ENCODE results near the gene NUP42. TPM values are rescaled to one million over a fixed set of nuclear protein-coding genes. Genes with fewer than 3 reads are reported as not detected.

NUP42 gene
- total and polyA plus RNA-seq, 10 of the 15 experiments (the other 5 are each of a cell fraction or from before 2014, with no cell fraction given) = 48.6 to 124 (median 74.3) TPM

DNA sequence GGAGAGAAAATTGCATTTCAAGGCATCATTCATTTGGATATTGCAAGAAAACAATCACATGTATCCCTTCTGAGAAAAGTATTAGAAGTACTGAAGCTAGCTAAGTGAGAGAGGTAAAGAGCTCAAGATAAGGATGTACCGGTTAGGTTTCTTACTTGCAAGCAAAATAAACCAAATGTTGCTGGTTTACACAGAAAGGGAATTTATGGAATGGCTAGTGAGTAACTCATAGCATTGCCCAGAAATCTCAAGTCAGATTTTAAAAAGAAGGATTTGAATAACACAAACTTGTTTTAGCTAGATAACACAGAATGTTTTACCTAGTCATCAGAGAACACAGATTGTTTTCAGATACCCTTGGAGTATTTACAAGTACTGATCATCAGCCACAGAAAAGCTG, 45.6 kb upstream of the NUP42 start:
- POLR2A ChIA-PET = interaction anchor here (1.1 kb wide), 1 partner anchor 30 kb away, joined by 3 read pairs; no protein-coding TSS in a partner anchor
- in situ Hi-C loops (cut with MboI) = no loop called here
- Histone ChIP-seq H3K27me3 (replicated peaks in 1 of 2; ENCODE audit: control insufficient read depth in 2 of 2, insufficient read depth in 2 of 2, low read length in 1 of 2) (no peaks in the 10 kb centered on the region), H2AFZ (ENCODE audit: control insufficient read depth, low read depth, low read length) (no peak overlapping the region), H3K9me3 (replicated peaks; ENCODE audit: control insufficient read depth, insufficient read depth, low read length) (no peaks in the 10 kb centered on the region), H4K20me1 (ENCODE audit: control insufficient read depth, insufficient read depth) (no peaks in the 10 kb centered on the region), H3K4me1 (ENCODE audit: control insufficient read depth, insufficient read depth, low read length) (no peaks in the 10 kb centered on the region), H3K27ac (ENCODE audit: control insufficient read depth, insufficient read depth) (no peak overlapping the region), H3K36me3 (ENCODE audit: control insufficient read depth in 2 of 2, insufficient read depth in 2 of 2, low read length in 1 of 2) (no peaks in the 10 kb centered on the region), H3K4me3 (no peak overlapping the region), H3K4me2 (ENCODE audit: control insufficient read depth, insufficient read depth) (no peak overlapping the region), H3K79me2 (ENCODE audit: control insufficient read depth, insufficient read depth, low read length) (no peaks in the 10 kb centered on the region), H3K9ac (ENCODE audit: control insufficient read depth, insufficient read depth, low read length) (no peak overlapping the region)
- SMC1A ChIA-PET (ENCODE audit: uncharacterized antibody, unreplicated experiment) = no interaction called here
- ATAC-seq = no peak
- CTCF ChIA-PET = interaction anchor here (0.8 to 1.1 kb wide), 2 partner anchors 27 to 50 kb away, joined by 3 read pairs; no protein-coding TSS in a partner anchor
- TF ChIP-seq, protein P1, sequence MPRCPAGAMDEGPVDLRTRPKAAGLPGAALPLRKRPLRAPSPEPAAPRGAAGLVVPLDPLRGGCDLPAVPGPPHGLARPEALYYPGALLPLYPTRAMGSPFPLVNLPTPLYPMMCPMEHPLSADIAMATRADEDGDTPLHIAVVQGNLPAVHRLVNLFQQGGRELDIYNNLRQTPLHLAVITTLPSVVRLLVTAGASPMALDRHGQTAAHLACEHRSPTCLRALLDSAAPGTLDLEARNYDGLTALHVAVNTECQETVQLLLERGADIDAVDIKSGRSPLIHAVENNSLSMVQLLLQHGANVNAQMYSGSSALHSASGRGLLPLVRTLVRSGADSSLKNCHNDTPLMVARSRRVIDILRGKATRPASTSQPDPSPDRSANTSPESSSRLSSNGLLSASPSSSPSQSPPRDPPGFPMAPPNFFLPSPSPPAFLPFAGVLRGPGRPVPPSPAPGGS (IDR thresholded peaks at IDR 0.05; ENCODE audit: borderline replicate concordance, insufficient read depth, low read depth, low read length, poor library complexity, severe bottlenecking) = no peak
- TF ChIP-seq HCFC1 (IDR thresholded peaks at IDR 0.05; ENCODE audit: low read length) (no peak), SMAD1 (IDR thresholded peaks at IDR 0.05; ENCODE audit: low read depth, partially characterized antibody) (no peak), HDGF (IDR thresholded peaks at IDR 0.05) (no peak), YBX1 (IDR thresholded peaks at IDR 0.05) (no peak), BRCA1 (IDR thresholded peaks at IDR 0.05; ENCODE audit: low read depth, low read length) (no peak)
- TF ChIP-seq, protein P2, sequence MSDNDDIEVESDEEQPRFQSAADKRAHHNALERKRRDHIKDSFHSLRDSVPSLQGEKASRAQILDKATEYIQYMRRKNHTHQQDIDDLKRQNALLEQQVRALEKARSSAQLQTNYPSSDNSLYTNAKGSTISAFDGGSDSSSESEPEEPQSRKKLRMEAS (IDR thresholded peaks at IDR 0.05; ENCODE audit: low read depth, low read length) = no peak
- 100% methylated on average over 1 of the region's 1 CpG for WGBS (ENCODE audit: insufficient coverage, insufficient replicate concordance, low lambda C conversion rate, missing lambda C conversion rate)
- DNase-seq (ENCODE audit: low read depth, low spot score) = no peak
- BruUV-seq (replicated peaks) = no TSS peak
- intact Hi-C loops (cut with micrococcal nuclease; ENCODE audit: unreplicated experiment) = no loop called here
- no peak for FAIRE-seq
- RAD21 ChIA-PET (ENCODE audit: unreplicated experiment) = no interaction called here
